Ecto neural progenitor cell (in vitro differentiated cells): ENCODE results near the gene ABCD3.

Source experiments
- DNase-seq: peaks from one replicate; pipeline ENCODE4 v3.0.0-alpha.2; 2018; ENCODE audit warnings: low spot score

ABCD3 gene

DNA sequence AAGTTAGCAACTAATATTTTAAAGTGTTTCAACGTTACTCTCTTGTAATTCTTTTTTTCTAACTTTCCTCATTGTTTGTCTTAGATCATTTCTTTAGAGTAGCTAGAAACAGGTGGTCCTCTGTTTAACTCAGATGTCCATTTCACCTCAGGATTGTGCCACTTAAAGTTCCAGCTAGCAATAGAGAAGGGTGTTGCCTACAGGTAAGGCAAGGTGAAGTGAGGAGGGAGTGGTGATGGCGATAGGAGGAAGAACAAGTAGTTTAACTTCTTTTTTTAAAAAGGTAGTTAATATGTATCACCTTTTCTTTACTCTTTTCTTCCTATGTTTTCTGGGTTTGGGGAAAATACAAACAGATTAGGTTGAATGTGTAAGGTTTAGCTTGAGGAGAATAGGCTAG lies 44.4 kb downstream of the ABCD3 start:
- no peak for DNase-seq

- DNase-seq = no peak
These were observed 45.0 kb downstream of the ABCD3 start for GRCh38 chr1:94463056-94463764.

DNA sequence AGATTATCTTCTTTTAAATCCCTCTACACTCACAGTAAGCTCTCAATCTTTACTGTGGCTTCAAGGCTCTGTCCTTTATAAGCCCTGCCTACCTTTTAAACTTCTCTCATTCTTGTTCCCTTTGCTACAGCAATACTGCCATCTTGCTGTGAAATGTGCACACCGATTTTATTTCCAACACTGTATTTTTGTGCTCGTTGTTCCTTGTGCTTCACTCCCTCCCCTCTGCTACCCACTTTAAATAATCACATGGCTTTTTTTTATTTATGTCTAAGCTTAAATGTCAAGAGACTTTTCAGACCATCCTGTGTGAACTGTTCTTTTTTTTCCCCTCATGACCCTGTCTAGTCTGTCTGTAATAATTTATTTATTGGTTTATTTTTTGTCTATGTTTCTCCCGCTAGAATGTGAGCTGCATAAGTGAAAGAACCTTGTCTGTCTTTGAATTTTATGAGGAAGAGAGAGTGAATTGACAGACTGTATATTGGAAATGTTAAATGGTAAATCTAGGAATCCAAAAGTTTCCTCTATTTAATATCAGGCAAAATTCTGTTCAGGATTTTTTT lies 45.7 kb downstream of the ABCD3 start:
- DNase-seq = no peak

DNA sequence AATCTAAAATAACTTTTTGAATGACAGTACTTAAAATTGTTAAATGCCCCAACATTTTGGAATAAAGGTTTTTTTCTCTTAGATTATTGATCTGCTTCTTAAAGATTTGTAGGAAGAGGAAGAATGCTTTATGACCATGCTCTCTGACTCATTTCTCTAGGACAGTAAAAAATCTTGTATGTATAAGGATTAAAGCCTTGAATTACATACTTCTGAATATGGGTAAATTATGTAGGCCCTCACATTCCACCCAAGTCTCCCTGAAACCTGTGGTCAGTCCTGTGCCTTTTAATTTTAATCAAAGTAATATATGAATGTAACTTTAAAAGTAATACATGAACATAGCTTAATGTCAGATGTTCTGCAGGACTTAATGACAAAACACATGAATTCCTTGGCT lies 50.5 kb downstream of the ABCD3 start:
- DNase-seq = no peak

GRCh38 chr1:94471271-94471670 lies 53.1 kb downstream of the ABCD3 start:
- DNase-seq = no peak

DNA sequence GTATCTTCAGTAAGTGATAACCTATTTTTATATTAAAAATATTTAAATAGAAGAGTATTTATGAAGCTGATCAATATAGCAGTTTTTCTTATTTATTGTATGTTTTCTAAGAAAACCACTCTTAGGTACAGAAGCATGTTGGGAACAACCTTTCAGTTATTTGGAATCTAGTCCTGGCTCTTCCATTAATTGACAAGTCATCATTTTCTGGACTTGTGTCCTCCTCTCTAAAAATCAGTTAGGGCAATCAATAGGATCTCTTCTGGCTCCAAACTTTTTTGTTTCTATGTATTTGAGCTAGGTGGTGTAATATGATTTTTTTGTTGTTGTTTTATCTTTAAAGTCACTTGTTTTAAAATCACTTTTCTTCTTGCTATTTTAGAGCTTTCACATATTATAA lies 57.0 kb downstream of the ABCD3 start:
- DNase-seq = no peak

DNA sequence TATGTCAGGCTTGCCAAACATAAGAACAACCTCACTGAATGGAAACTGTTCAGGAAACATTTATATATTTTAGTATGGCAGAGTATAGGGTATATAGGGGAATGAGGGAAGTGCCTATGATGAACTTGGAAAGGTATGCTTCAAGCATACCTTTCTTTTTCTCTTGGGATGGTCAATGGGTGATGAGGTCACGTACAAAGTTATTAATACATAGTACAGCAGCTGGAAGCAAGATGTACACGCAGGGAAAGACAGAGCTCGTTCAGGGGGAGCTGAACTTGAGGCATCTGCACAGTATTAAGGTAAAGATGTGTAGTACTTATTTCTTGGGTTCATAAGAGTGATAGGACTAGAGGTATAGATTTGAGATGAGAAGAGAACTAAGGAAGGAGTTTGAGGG lies 61.5 kb downstream of the ABCD3 start:
- DNase-seq = no peak

DNA sequence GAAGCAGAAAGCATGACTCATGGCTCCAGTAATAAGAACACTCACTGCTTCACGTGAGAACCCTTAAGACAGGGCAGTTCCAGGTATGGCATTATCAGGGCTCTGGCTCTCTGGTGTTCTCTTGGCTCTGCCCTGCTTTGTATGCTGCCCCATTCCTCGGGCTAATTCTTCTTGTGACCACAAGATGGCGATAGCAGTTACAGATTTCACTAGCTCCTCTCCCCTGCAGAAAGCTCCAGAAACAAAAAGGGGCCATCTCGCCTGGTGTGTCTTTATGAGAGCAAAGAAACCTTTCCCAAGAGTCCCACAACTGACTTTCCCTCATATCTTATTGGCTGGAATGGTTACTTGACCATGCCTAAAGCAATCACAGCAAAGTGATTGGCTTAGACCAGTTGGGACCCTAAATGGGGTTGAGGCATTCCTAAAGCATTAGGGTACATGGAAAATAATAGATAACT lies 63.3 kb downstream of the ABCD3 start:
- peak; percentile 61 for DNase-seq

- no peak for DNase-seq
These were observed 68.8 kb downstream of the ABCD3 start for GRCh38 chr1:94486990-94487389.

- no peak for DNase-seq
These were observed 72.4 kb downstream of the ABCD3 start for GRCh38 chr1:94490556-94490955.

DNA sequence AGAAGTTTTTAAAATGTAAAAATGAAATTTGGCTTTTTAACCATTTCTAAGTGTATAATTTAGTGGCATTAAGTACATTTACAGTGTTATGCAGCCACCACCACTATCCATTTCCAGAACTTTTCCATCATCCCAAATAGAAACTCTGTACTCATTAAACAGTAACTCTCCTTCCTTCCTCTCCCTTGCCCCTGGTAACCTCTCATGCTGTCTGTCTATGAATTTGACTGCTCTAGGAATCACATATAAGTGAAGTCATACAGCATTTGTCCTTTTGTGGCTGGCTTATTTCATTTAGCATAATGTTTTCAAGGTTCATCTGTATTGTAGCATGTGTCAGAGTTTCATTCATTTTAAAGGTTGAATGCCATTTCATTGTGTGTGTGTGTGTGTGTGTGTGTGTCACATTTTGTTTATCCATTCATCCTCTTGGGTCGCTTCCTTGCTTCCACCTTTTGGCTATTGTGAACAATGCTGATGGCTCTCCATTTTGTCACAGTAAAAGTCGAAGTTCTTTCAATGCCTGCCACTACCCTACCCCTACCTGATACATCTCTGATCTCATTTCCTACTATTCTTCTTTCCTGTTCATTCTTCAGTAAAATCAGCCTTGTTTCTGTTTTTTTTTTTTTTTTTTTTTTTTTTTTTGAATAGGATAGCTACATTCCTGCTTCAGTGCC lies 78.0 kb downstream of the ABCD3 start:
- DNase-seq = no peak

DNA sequence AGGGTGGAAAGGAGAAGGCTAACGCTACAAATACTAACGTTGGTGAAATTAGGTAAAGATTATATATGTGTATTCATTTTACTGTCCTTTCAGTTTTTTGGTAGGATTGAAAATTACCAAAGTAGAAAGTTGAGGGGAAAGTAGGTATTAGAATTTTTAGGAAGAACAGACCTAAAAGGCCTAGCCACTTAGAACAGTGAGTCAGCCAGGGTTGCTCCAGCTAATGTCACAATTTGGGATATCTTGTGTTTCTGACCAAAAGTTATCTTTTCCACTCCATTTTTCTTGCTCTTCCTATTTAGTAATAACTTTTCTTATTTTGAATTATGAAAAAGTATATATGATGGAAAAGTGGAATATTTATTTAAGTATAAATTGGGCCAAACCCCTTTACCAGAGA lies 83.2 kb downstream of the ABCD3 start:
- no peak for DNase-seq

DNA sequence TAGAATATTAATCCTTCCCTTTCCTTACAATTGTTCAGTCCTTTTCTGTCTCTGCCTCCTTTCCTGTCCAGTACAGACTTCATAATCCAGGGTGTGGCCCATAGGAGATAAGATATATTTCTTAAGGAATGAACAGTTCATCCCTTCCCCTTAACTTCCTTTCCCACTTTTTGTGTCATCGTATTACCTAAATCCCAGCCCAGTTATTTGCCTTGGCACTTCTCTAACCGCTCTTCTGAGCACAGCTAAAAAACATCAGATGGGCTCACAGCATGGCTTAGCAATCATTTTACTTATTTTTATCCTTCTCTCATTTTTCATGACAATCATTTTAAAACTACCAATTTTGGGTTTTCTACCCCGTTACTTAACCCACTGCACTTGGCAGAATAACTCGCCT lies 83.7 kb downstream of the ABCD3 start:
- DNase-seq = no peak

DNA sequence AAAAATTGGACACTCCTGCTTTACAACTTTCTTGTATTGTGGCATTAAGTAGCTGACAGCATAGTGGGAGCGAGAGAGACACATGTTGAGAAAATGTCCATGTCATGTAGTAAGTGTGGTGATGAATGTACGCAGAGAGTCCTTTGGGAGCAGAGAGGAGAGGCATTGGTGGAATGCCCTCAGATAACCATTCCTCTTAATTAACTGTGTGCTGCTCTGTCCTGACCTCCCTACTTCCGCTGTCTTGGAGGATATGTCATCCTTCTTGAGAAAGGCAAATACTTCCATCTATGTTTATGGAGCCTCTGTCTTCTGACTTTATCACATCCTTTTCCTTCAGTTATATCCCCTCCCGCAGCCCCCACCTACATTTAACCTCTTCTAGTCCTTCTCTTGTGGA lies 85.0 kb downstream of the ABCD3 start:
- no peak for DNase-seq

- no peak for DNase-seq
These were observed 86.4 kb downstream of the ABCD3 start for GRCh38 chr1:94504601-94505000.

DNA sequence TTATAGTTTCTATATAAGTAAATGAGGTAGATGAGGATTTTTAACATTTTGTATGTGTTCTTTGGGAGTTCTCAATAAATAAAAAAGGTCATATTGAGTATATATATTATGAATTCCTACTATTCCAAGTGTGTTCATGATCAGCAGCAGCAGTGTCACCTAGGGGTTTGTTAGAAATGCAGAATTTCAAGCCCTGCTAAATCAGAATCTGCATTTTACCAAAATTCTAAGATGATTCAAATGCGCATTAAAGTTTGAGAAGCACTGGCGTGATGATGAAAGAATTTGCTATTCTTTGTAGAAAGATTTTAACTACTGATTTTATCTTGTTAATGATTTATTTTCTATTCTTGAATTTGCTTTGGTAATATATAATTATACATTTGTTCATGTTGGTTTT lies 94.6 kb downstream of the ABCD3 start:
- no peak for DNase-seq

DNA sequence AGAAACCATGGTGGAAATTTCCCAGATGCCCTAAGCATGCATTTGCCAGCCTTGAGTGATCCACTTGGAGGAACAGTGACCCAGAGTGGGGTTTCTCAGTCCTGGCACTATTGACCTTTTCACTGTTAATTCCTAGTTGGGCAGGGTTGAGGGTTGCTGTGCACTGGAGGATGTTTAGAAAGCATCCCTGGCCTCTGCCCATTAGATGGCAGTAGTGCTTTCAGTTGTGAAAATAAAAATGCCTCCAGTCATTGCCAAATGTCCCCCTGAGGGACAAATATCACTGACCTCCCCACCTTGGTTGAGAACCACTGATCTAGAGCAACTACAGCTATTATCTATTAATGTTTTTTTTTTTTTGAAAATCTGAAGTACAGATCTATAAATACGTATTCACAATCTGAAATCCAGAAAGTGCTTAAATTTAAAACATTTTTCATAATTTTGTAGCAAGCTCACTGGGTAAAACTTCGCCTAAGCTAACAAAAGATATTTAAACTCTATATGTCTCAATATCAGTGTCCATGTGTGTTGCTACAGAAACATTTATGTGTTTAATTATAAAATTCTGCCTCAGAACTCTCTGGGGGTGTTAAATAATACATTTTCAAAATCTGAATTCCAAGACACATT lies 96.0 kb downstream of the ABCD3 start:
- DNase-seq = peak; percentile 49

DNA sequence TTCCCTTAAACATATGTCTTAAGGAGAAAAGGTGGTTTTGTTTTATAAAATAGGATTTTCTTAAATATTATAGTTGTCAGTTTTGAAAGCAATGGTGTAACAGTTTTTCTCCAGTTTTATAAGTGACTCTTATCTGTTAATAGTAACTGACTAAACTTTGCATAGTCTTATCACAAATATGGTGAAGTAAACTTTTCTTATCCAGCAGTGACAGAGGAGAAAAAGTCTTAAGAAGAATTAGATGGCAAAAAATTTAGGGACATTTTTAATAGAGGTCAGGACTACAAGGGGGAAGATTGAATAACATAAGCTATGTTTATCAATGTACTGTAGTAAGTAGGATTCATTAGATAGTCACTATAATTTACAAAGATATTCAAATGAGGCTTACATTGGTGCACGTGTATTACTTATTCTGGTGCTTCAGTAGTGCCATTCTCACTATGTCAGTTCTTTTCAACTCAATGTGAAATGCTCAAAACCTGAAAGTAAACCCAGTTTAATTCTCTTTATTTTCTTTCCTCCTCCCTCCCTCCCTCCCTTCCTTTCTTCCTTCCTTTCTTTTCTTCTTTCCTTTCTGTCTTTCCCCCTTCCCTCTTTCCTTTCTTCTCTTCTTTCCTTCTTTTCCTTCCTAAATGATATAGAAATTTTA lies 97.2 kb downstream of the ABCD3 start:
- no peak for DNase-seq

DNA sequence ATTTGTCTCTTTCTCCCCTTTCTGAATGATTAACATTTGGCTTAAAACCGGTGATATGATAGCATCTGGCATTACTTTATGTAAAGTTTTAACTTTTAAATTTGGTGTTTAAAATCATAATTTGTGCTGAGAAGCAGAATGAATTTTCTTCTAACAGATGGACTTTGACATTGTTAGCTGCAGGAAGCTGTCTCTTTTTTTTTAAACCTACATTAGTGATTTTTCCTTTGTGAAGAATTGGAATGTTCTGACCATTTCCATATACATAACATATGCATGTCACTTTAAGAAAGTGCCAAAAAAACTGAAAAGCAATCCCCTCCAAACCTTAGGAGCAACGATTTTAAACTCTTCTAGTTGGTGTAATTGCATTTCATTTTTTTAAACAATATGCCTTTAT lies 101.2 kb downstream of the ABCD3 start:
- DNase-seq = no peak

DNA sequence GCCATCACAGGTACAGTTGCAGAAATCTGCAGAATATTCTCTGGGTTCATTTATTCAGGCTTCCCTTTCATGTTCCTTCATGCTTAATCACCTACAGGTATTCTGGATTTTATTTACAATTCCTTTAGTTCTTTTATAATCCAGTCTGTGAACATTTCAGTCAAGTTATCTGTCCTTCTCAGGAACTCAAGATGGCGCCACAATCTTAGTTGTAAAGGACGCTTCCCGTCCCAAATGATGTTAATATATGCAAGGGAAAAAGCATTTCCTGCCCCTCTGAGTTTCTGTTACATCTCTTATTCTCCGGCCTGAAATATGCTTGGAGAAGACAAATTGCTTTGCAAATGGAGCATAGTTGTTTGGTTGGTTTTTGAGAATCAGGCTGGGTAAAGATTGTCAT lies 104.1 kb downstream of the ABCD3 start:
- no peak for DNase-seq

- DNase-seq = no peak
These were observed 106.3 kb downstream of the ABCD3 start for GRCh38 chr1:94524531-94524930.

DNA sequence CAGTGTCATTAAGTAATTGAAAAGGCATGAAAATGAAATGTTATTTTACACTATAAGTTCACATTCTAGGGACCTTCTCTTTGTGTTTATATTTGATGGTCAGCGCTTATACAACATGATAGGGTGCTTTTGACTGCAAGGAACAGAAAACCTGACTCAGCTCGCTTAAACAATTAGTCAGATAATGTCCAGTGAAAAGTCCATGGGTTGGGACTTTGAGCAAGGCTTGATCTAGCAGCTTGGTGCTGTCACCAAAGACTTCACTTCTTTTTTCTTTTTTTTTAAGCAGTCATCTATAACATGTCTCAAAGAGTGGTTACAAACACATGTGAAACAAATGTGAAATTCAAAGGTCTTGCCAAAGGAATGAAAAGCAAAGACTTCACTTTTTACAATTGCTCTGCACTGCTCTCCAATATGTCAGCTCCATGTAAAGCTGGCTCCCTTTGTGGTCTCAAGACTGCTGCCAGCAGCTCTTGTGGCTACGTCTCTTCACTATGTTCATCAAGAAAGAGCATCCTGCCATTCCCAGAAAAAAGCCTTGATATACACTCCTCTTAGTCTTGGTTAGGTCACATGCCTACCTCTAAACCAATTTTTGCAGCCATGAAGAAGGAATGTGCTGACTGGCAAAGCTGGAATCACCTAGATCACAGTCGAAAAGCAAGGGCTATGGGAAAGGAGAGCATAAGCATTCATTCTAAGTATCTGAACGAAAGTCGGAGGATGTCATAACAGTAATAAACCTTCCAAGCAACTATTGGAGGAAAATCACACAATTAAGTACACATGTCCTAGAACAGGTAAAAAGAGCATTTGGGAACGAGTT lies 108.2 kb downstream of the ABCD3 start:
- DNase-seq = no peak
